ENCODE results near the gene DLGAP1.
A peak's percentile ranks its signal among the peaks of the same experiment; 100 is the strongest.

- TF ChIP-seq POLR2A (IDR thresholded peaks at IDR 0.05; ENCODE audit: low read depth, low read length) = no peak
- peak; percentile 44 for TF ChIP-seq RAD21 (IDR thresholded peaks at IDR 0.05; ENCODE audit: low read length)
- TF ChIP-seq FOS (IDR thresholded peaks at IDR 0.05; ENCODE audit: low read depth, low read length) = peak; percentile 90
- peak; percentile 25; the same call in 1 of the 2 replicates for TF ChIP-seq CTCF (conservative IDR thresholded peaks at IDR 0.05; ENCODE audit: low read depth, low read length)
- no peak for TF ChIP-seq CHD1 (IDR thresholded peaks at IDR 0.05; ENCODE audit: low read depth, low read length)
- no peak for TF ChIP-seq USF2 (IDR thresholded peaks at IDR 0.05; ENCODE audit: low read depth, low read length)
- no peak for TF ChIP-seq NFE2L2 (IDR thresholded peaks at IDR 0.05; ENCODE audit: low read depth, low read length)
- TF ChIP-seq RFX5 (IDR thresholded peaks at IDR 0.05; ENCODE audit: low read depth, low read length) = no peak
- TF ChIP-seq CEBPB (IDR thresholded peaks at IDR 0.05; ENCODE audit: low read depth, low read length) = 0 out of 2 replicates have a peak, but pooled peaks have one; percentile 0
- peak; percentile 14; the same call in 1 of the 2 replicates for TF ChIP-seq BHLHE40 (IDR thresholded peaks at IDR 0.05; ENCODE audit: low read depth, low read length)
- TF ChIP-seq MXI1 (IDR thresholded peaks at IDR 0.05; ENCODE audit: borderline replicate concordance, low read depth, low read length) = no peak
- no peak for TF ChIP-seq RCOR1 (IDR thresholded peaks at IDR 0.05; ENCODE audit: insufficient replicate concordance, low read length)
Observed at GRCh38 chr18:3985664-3986063, 469.4 kb downstream of the DLGAP1 start.
